HFFc6 (cell line): ENCODE measurements around the gene EMX2. TPM values are rescaled to one million over a fixed set of nuclear protein-coding genes. Genes with fewer than 3 reads are reported as not detected.

ENCODE experiments used
- DNase-seq: peaks from one replicate; pipeline ENCODE4 v3.0.0-alpha.2; 2018
- H3K27ac Mint-ChIP-seq: 2 replicates; pipeline ENCODE4 v1.8.0; 2020; ENCODE audit warnings: mild to moderate bottlenecking, mixed read lengths
- H3K27me3 Mint-ChIP-seq: 2 replicates; pipeline ENCODE4 v1.8.0; 2021; ENCODE audit warnings: mild to moderate bottlenecking, moderate library complexity, mixed read lengths; ENCODE audit not compliant: insufficient read depth
- H3K36me3 Mint-ChIP-seq: 2 replicates; pipeline ENCODE4 v1.8.0; 2021; ENCODE audit warnings: low read depth, mixed read lengths
- H3K4me1 Mint-ChIP-seq: 2 replicates; pipeline ENCODE4 v1.8.0; 2020; ENCODE audit warnings: low read depth, mixed read lengths
- H3K4me3 Mint-ChIP-seq: 2 replicates; pipeline ENCODE4 v1.8.0; 2020; ENCODE audit warnings: mild to moderate bottlenecking, moderate library complexity, mixed read lengths
- H3K9me3 Mint-ChIP-seq: 2 replicates; pipeline ENCODE4 v1.8.0; 2020; ENCODE audit warnings: mild to moderate bottlenecking, mixed read lengths
- total RNA-seq, 6 experiments: library from RNA; stranded (reverse); fragmentation: NEBNext Ultra II Directional; extraction: Animal tissue kit (Norgen Biotek cat#: 25700); gene quantifications; 2 replicates in 1 of 6; 3 replicates in 5 of 6; pipeline ENCODE4 v1.2.3, GENCODE V29; 2021
- TF ChIP-seq, protein P1 (sequence below): fragments of 200-600 bp; sonication (generic); IDR thresholded peaks from 2 replicates; pipeline ENCODE4 v1.5.0; 2021; ENCODE audit warnings: antibody characterized with exemption, mild to moderate bottlenecking

Gene EMX2
- total RNA-seq, 6 experiments from 2014 or later = not detected

DNA sequence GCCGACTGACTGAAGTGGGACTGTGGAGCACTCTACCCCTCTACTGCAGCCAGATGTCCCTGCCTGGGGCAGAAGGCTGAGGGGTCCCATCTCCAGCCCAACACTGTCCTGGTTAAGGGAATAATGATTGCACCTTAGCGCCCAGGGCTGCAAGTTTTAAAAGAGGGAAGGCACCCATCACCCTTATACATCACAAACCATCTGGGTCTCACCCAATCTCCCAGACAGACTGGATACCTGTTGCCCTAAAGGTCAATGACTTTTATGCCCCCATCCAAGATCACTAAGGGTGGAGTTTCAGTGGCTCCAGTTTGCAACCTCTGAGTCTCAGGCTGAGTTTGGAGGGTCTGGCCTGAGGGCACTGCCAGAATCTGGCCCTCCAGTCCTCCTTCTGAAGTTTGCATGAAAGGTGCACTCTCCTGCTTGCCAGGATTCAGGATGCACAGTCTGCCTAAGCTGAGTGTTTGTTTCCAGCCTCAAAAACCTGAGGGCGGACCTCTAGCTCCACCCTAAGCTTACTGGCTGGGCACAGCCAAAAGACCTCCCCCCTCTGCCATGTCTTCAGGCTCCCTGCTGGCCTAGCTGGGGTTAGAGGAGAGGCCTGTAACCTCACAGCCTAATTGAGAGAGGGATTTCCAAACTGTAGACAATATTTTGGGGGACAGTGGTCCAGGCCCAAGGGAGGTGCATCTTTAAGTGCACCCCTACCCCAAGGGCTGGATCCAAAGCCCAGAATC lies 2.5 kb upstream of the EMX2 start:
- Mint-ChIP-seq H3K4me3 (no peak overlapping the region), H3K27me3 (peaks cover 53% of the 10 kb centered on the region), H3K4me1 (no peaks in the 10 kb centered on the region), H3K9me3 (no peaks in the 10 kb centered on the region), H3K27ac (no peak overlapping the region), H3K36me3 (no peaks in the 10 kb centered on the region)
- DNase-seq = no peak
- TF ChIP-seq, protein P1, sequence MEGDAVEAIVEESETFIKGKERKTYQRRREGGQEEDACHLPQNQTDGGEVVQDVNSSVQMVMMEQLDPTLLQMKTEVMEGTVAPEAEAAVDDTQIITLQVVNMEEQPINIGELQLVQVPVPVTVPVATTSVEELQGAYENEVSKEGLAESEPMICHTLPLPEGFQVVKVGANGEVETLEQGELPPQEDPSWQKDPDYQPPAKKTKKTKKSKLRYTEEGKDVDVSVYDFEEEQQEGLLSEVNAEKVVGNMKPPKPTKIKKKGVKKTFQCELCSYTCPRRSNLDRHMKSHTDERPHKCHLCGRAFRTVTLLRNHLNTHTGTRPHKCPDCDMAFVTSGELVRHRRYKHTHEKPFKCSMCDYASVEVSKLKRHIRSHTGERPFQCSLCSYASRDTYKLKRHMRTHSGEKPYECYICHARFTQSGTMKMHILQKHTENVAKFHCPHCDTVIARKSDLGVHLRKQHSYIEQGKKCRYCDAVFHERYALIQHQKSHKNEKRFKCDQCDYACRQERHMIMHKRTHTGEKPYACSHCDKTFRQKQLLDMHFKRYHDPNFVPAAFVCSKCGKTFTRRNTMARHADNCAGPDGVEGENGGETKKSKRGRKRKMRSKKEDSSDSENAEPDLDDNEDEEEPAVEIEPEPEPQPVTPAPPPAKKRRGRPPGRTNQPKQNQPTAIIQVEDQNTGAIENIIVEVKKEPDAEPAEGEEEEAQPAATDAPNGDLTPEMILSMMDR = no peak

DNA sequence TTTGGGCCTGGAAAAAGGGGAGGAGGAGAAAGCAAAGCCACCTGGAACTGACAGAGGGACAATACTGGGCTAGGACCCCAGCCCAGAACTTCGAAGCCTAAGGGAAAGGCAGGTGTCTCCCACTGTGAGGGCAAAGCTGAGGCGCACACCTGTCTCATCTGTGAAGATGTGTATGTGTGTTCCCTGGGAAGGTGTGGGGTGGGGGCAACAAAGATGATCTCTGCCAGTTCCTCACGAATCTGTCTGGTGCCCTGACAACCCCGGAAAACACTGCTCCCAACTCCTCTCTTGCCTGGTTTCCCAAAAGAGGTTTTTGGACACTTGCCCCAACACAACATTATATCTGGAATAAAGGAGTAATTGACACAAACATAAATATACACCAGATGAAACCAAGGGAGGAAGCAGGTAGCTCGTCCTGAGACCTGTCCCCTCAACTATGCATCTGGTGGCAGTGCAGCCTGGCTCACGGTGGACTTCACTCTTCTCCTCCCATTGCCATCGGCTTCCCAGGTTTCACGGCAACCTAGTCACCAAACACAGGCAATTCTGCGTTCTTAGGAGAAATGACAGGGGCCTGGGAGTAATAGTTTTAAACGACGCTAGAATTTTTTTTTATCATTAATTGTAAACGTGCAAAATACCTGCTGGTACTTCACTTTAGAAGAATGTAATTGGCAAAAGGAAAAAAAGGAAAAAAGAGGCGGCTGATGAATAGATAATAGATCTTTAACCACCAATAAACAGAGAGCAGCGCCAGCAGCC lies 1.7 kb upstream of the EMX2 start:
- no peak overlapping the region for H3K4me3 Mint-ChIP-seq

DNA sequence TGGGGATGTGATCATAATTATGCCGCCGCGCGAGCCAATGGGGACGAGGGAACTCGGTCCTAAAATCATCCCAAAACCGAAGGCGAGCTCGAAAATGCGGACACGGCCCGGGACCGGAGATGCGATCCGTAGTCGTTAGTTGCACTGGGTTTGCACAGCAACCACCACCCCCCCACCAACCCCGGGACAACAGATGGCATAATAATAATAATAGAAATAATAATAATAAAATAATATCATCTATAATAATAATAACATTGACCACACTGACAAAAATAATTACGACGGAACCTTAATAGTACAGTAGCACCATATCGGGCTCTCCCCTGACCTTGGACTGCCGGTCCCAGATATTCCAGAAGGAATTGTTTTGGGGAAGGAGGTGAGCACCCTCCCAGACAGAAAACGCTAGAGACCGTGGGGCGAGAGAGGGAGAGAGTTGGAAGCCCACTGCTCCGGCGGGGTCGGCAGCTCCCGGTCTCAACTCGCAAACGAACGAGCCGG lies 1.1 kb upstream of the EMX2 start:
- no peaks in the 10 kb centered on the region for H3K36me3 Mint-ChIP-seq

More for the DNA sequence above, 1.7 kb upstream of the EMX2 start:
- DNase-seq = no peak
- no peaks in the 10 kb centered on the region for H3K4me1 Mint-ChIP-seq
- H3K27me3 Mint-ChIP-seq = peaks cover 45% of the 10 kb centered on the region
- TF ChIP-seq, protein P1 = no peak
- no peak overlapping the region for H3K27ac Mint-ChIP-seq
- no peaks in the 10 kb centered on the region for H3K9me3 Mint-ChIP-seq
- H3K36me3 Mint-ChIP-seq = no peaks in the 10 kb centered on the region

DNA sequence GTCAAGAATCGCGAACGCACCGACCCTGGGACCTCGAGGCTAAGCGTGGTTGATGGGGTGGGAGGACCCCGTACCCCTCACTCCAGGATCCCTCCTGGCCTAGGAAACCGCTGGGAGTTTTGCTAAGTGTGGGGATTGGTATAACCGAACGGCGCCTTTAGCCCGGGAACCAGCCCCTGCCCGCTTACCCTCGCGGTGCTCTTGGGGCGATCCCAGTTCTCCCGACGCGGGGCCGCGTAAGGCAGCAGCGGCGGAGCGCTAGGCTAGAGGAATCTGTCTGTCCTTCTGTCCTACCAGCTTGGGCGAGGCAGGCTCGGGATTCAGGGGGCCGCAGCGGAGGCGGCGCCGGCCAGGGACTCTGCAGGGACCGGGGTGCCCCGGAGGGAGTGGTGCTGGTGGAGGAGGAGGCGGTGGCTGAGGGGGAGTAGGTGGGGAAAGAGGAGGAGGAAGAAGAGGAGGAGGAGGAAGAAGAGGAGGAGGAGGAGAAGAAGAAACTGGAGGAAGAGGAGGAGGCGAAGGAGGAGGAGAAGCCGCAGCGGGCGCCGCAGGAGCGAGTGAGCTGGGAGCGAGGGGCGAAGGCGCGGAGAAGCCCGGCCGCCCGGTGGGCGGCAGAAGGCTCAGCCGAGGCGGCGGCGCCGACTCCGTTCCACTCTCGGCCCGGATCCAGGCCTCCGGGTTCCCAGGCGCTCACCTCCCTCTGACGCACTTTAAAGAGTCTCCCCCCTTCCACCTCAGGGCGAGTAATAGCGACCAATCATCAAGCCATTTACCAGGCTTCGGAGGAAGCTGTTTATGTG lies 439 bp upstream of the EMX2 start:
- TF ChIP-seq, protein P1 = no peak
- H3K9me3 Mint-ChIP-seq = no peaks in the 10 kb centered on the region
- no peaks in the 10 kb centered on the region for H3K4me1 Mint-ChIP-seq
- peaks cover 46% of the 10 kb centered on the region for H3K27me3 Mint-ChIP-seq
- H3K27ac Mint-ChIP-seq = no peak overlapping the region
- DNase-seq = no peak
- H3K36me3 Mint-ChIP-seq = no peaks in the 10 kb centered on the region
- H3K4me3 Mint-ChIP-seq = no peak overlapping the region

More for the DNA sequence above, 1.1 kb upstream of the EMX2 start:
- Mint-ChIP-seq H3K27me3 (peaks cover 44% of the 10 kb centered on the region), H3K9me3 (no peaks in the 10 kb centered on the region), H3K4me1 (no peaks in the 10 kb centered on the region), H3K4me3 (no peak overlapping the region), H3K27ac (no peak overlapping the region)
- TF ChIP-seq, protein P1 = no peak
- DNase-seq = no peak

DNA sequence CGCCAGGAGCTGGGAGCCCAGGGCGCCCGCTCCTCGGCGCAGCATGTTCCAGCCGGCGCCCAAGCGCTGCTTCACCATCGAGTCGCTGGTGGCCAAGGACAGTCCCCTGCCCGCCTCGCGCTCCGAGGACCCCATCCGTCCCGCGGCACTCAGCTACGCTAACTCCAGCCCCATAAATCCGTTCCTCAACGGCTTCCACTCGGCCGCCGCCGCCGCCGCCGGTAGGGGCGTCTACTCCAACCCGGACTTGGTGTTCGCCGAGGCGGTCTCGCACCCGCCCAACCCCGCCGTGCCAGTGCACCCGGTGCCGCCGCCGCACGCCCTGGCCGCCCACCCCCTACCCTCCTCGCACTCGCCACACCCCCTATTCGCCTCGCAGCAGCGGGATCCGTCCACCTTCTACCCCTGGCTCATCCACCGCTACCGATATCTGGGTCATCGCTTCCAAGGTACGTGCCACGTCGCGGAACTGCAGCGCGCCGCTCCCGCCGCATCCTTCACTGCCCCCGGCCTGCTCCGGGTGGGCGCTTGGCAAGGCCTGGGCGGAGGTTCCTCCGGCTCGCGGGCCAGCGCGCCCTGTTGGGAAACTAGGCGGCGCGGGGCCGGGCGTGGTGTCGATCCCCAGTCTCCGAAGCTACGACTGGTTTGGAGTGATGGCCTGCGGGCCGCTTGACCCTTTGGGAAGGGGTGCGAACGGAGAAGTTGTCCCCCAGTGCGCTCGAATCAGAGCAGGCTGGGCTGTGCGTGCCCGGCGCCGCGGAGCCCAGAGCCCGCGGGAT lies 868 bp downstream of the EMX2 start:
- Mint-ChIP-seq H3K4me1 (peaks cover 7% of the 10 kb centered on the region; the same call in 1 of the 2 replicates), H3K27me3 (peaks cover 57% of the 10 kb centered on the region), H3K36me3 (no peaks in the 10 kb centered on the region), H3K27ac (no peak overlapping the region), H3K9me3 (no peaks in the 10 kb centered on the region), H3K4me3 (no peak overlapping the region)
- DNase-seq = no peak
- TF ChIP-seq, protein P1 = no peak
